Measurements from ENCODE around the gene CSK. TPM values are rescaled to one million over a fixed set of nuclear protein-coding genes. Genes with fewer than 3 reads are reported as not detected.

Gene CSK
- total RNA-seq, 4 donors from 2014 or later = 33.1 to 45.2 (median 35.5) TPM

GRCh38 chr15:74817370-74817737, 35.5 kb downstream of the CSK start:
- H3K4me3 ChIP-seq = no peak overlapping the region
- no peaks in the 10 kb centered on the region for H3K9me3 ChIP-seq
- 18% methylated on average over 2 of the region's 9 CpGs for WGBS
- H3K27me3 ChIP-seq = no peaks in the 10 kb centered on the region
- no peak for DNase-seq (ENCODE audit: low spot score in 2 of 2)
- H3K4me1 ChIP-seq = peaks cover 12% of the 10 kb centered on the region
- no peaks in the 10 kb centered on the region for H3K36me3 ChIP-seq
- no peak for TF ChIP-seq EP300 (IDR thresholded peaks at IDR 0.05)
- TF ChIP-seq POLR2AphosphoS5 (IDR thresholded peaks at IDR 0.05) = no peak
- no peak for TF ChIP-seq CTCF (IDR thresholded peaks at IDR 0.05)
- TF ChIP-seq POLR2A (IDR thresholded peaks at IDR 0.05) = no peak
- no peak overlapping the region for H3K27ac ChIP-seq

GRCh38 chr15:74820056-74820455, 38.2 kb downstream of the CSK start:
- DNase-seq (ENCODE audit: low spot score in 2 of 2) = no peak
- Histone ChIP-seq H3K36me3 (no peaks in the 10 kb centered on the region), H3K27me3 (no peaks in the 10 kb centered on the region), H3K27ac (no peak overlapping the region), H3K4me3 (no peak overlapping the region), H3K9me3 (no peaks in the 10 kb centered on the region), H3K4me1 (peaks cover 12% of the 10 kb centered on the region)
- no peak for TF ChIP-seq EP300 (IDR thresholded peaks at IDR 0.05)
- TF ChIP-seq POLR2A (IDR thresholded peaks at IDR 0.05) = no peak
- no peak for TF ChIP-seq CTCF (IDR thresholded peaks at IDR 0.05)
- no peak for TF ChIP-seq POLR2AphosphoS5 (IDR thresholded peaks at IDR 0.05)
- 85% methylated on average over 4 of the region's 5 CpGs for WGBS

- WGBS = 56% methylated on average over 5 of the region's 11 CpGs
- TF ChIP-seq POLR2A (IDR thresholded peaks at IDR 0.05) = no peak
- TF ChIP-seq CTCF (IDR thresholded peaks at IDR 0.05) = no peak
- no peak for TF ChIP-seq EP300 (IDR thresholded peaks at IDR 0.05)
- no peak for TF ChIP-seq POLR2AphosphoS5 (IDR thresholded peaks at IDR 0.05)
- Histone ChIP-seq H3K27me3 (peaks cover 3% of the 10 kb centered on the region), H3K27ac (no peak overlapping the region), H3K36me3 (no peaks in the 10 kb centered on the region), H3K9me3 (no peaks in the 10 kb centered on the region), H3K4me1 (peaks cover 12% of the 10 kb centered on the region), H3K4me3 (no peak overlapping the region)
- DNase-seq (ENCODE audit: low spot score in 2 of 2) = no peak
These were observed 39.4 kb downstream of the CSK start for GRCh38 chr15:74821091-74821789.

GRCh38 chr15:74821790-74822158, 39.9 kb downstream of the CSK start:
- H3K9me3 ChIP-seq = no peaks in the 10 kb centered on the region
- peaks cover 12% of the 10 kb centered on the region for H3K4me1 ChIP-seq
- H3K27ac ChIP-seq = no peak overlapping the region
- DNase-seq (ENCODE audit: low spot score in 2 of 2) = no peak
- peaks cover 8% of the 10 kb centered on the region for H3K27me3 ChIP-seq
- no peak for TF ChIP-seq EP300 (IDR thresholded peaks at IDR 0.05)
- TF ChIP-seq CTCF (IDR thresholded peaks at IDR 0.05) = no peak
- no peak for TF ChIP-seq POLR2A (IDR thresholded peaks at IDR 0.05)
- 89% methylated on average over 7 of the region's 7 CpGs for WGBS
- no peak overlapping the region for H3K4me3 ChIP-seq
- no peaks in the 10 kb centered on the region for H3K36me3 ChIP-seq

GRCh38 chr15:74822233-74822632, 40.4 kb downstream of the CSK start:
- no peak for DNase-seq (ENCODE audit: low spot score in 2 of 2)
- Histone ChIP-seq H3K27me3 (peaks cover 13% of the 10 kb centered on the region), H3K27ac (no peak overlapping the region), H3K9me3 (no peaks in the 10 kb centered on the region), H3K4me1 (peaks cover 12% of the 10 kb centered on the region), H3K36me3 (no peaks in the 10 kb centered on the region), H3K4me3 (no peak overlapping the region)
- TF ChIP-seq CTCF (IDR thresholded peaks at IDR 0.05) = no peak
- no peak for TF ChIP-seq POLR2AphosphoS5 (IDR thresholded peaks at IDR 0.05)
- TF ChIP-seq POLR2A (IDR thresholded peaks at IDR 0.05) = no peak
- TF ChIP-seq EP300 (IDR thresholded peaks at IDR 0.05) = no peak
- WGBS = 88% methylated on average over 4 of the region's 4 CpGs
